HepG2 (cell line): ENCODE results near the gene ZNF468. TPM values are rescaled to one million over a fixed set of nuclear protein-coding genes. Genes with fewer than 3 reads are reported as not detected.

ENCODE experiments used
- ATAC-seq: fragments of 200-7000 bp; cut with Tn5 transposase; 3 replicates; pipeline ENCODE4 v1.9.1; 2020; ENCODE audit warnings: mild to moderate bottlenecking, moderate library complexity
- BruUV-seq: library from RNA; stranded (reverse); fragments of 400-500 nt; replicated peaks from 2 replicates; lab custom pipeline; 2021; lab: Mats Ljungman, UMichigan
- CTCF ChIA-PET: fragments of 300-600 bp; formaldehyde crosslinking; extraction: SDS; loops from one replicate; lab custom pipeline; 2021; ENCODE audit warnings: low total read pairs, inconsistent platforms, low intra/inter-chr PET ratio; lab: Yijun Ruan, JAX
- POLR2A ChIA-PET: fragments of 350-600 bp; sonication (Branson Sonifier 250); formaldehyde crosslinking; loops from one replicate; lab custom pipeline; 2020; ENCODE audit warnings: antibody characterized with exemption, inconsistent platforms; lab: Yijun Ruan, JAX
- DNase-seq: peaks from one replicate; pipeline ENCODE4 v3.0.0-alpha.2; 2015; ENCODE audit warnings: low spot score
- FAIRE-seq: peaks from 3 replicates; lab custom pipeline; 2011; peaks lifted over from hg19 to GRCh38; lab: Jason Lieb, UNC
- H2AFZ ChIP-seq: one replicate; pipeline ENCODE4 v1.6.1; 2011; ENCODE audit warnings: low read length, inconsistent platforms
- H3K27ac ChIP-seq: fragments of 300-600 bp; 3 replicates; pipeline ENCODE4 v1.8.0; 2011; ENCODE audit warnings: mixed run types, mild to moderate bottlenecking, mixed read lengths, low read length, inconsistent platforms; ENCODE audit not compliant: insufficient read depth; ENCODE audit errors: extremely low read length
- H3K27me3 ChIP-seq, 2 experiments: fragments of 200-600 bp in 1 of 2; 2 replicates in 1 of 2; 3 replicates in 1 of 2; pipeline versions ENCODE4 v1.6.0 to v1.8.0; 2011; ENCODE audit warnings: low read length in 2 of 2, mild to moderate bottlenecking in 2 of 2, moderate library complexity in 2 of 2, inconsistent platforms in 1 of 2; ENCODE audit not compliant: insufficient read depth in 2 of 2, control insufficient read depth in 1 of 2
- H3K36me3 ChIP-seq, 2 experiments: fragments of 200-600 bp in 1 of 2; replicated peaks in 1 of 2; 2 replicates in 1 of 2; 3 replicates in 1 of 2; pipeline versions ENCODE4 v1.5.1 to v1.8.0; 2011; ENCODE audit warnings: low read length in 2 of 2, inconsistent platforms in 1 of 2; ENCODE audit not compliant: insufficient read depth in 2 of 2, control insufficient read depth in 1 of 2
- H3K4me1 ChIP-seq: 2 replicates; pipeline ENCODE4 v1.5.1; 2012; ENCODE audit warnings: low read length, inconsistent platforms; ENCODE audit not compliant: insufficient read depth
- H3K4me2 ChIP-seq: 2 replicates; pipeline ENCODE4 v1.6.0; 2011; ENCODE audit warnings: low read depth, low read length, inconsistent platforms
- H3K4me3 ChIP-seq, 3 experiments: fragments of 200-600 bp in 1 of 3; sonication (generic), shearing (Covaris generic) in 1 of 3; replicated peaks in 1 of 3; 2 replicates each; pipeline ENCODE4 v1.5.1; 2011 to 2016; ENCODE audit warnings: low read length in 3 of 3, inconsistent platforms in 2 of 3, low read depth in 2 of 3, mild to moderate bottlenecking in 2 of 3, control low read depth in 1 of 3, mixed read lengths in 1 of 3; ENCODE audit not compliant: insufficient read depth in 1 of 3
- H3K79me2 ChIP-seq: one replicate; pipeline ENCODE4 v1.6.1; 2011; ENCODE audit warnings: low read length, inconsistent platforms; ENCODE audit not compliant: insufficient read depth
- H3K9ac ChIP-seq: 2 replicates; pipeline ENCODE4 v1.6.0; 2011; ENCODE audit warnings: mild to moderate bottlenecking, low read depth, low read length, inconsistent platforms; ENCODE audit not compliant: insufficient read depth
- H3K9me3 ChIP-seq: 2 replicates; pipeline ENCODE4 v1.5.1; 2012; ENCODE audit warnings: mild to moderate bottlenecking, low read length
- H4K20me1 ChIP-seq: 2 replicates; pipeline ENCODE4 v1.6.0; 2011; ENCODE audit warnings: inconsistent platforms, mild to moderate bottlenecking, low read length, moderate library complexity; ENCODE audit not compliant: insufficient read depth
- FOXA3 ChIP-seq: IDR thresholded peaks from 2 replicates; pipeline ENCODE4 v1.6.1; 2016; ENCODE audit warnings: missing genetic modification reagents, missing compliant biosample characterization
- GATA4 ChIP-seq: sonication (generic); IDR thresholded peaks from 2 replicates; pipeline ENCODE4 v1.6.1; 2016; ENCODE audit warnings: antibody characterized with exemption, low read depth, borderline replicate concordance
- GLI4 ChIP-seq: sonication (generic); formaldehyde crosslinking; IDR thresholded peaks from 2 replicates; pipeline ENCODE4 v1.5.1; 2020; ENCODE audit warnings: missing genetic modification reagents, mild to moderate bottlenecking, moderate library complexity, borderline replicate concordance
- KLF9 ChIP-seq: IDR thresholded peaks from 2 replicates; pipeline ENCODE4 v1.6.1; 2016; ENCODE audit warnings: low read depth
- MXD4 ChIP-seq: IDR thresholded peaks from 2 replicates; pipeline ENCODE4 v1.6.1; 2016; ENCODE audit warnings: mild to moderate bottlenecking, missing biosample characterization, missing genetic modification reagents
- NONO ChIP-seq, 2 experiments: fragments of 450-650 bp in 1 of 2; sonication (generic) in 1 of 2; formaldehyde crosslinking in 1 of 2; IDR thresholded peaks in 1 of 2; conservative IDR thresholded peaks in 1 of 2; 2 replicates each; pipeline versions ENCODE4 v1.6.1 to v1.8.0; 2017 to 2022; ENCODE audit warnings: mild to moderate bottlenecking in 1 of 2, missing genetic modification reagents in 1 of 2, moderate library complexity in 1 of 2
- PTBP1 ChIP-seq: fragments of 200-400 bp; formaldehyde crosslinking; IDR thresholded peaks from 2 replicates; pipeline ENCODE4 v1.6.1; 2018; ENCODE audit warnings: low read length, low read depth; ENCODE audit not compliant: poor library complexity, severe bottlenecking
- REXO4 ChIP-seq: sonication (generic); formaldehyde crosslinking; IDR thresholded peaks from 2 replicates; pipeline ENCODE4 v1.8.0; 2022; ENCODE audit warnings: missing genetic modification reagents, mild to moderate bottlenecking, borderline replicate concordance
- RFXANK ChIP-seq: IDR thresholded peaks from 2 replicates; pipeline ENCODE4 v1.6.1; 2016
- SMARCC2 ChIP-seq: fragments of 450-650 bp; IDR thresholded peaks from 2 replicates; pipeline ENCODE4 v1.6.1; 2017; ENCODE audit warnings: antibody characterized with exemption, mild to moderate bottlenecking
- SP5 ChIP-seq: IDR thresholded peaks from 2 replicates; pipeline ENCODE4 v1.6.1; 2016; ENCODE audit warnings: low read depth, borderline replicate concordance
- SRSF9 ChIP-seq: fragments of 200-400 bp; formaldehyde crosslinking; IDR thresholded peaks from 2 replicates; pipeline ENCODE4 v1.6.1; 2018; ENCODE audit warnings: borderline replicate concordance, mild to moderate bottlenecking, low read depth, low read length; ENCODE audit not compliant: insufficient read depth, poor library complexity, severe bottlenecking
- TEAD2 ChIP-seq: sonication (generic); formaldehyde crosslinking; IDR thresholded peaks from 2 replicates; pipeline ENCODE4 v1.9.0; 2021; ENCODE audit warnings: missing genetic modification reagents
- ZNF556 ChIP-seq: sonication (generic); formaldehyde crosslinking; IDR thresholded peaks from 2 replicates; pipeline ENCODE4 v1.4.0; 2020; ENCODE audit warnings: mild to moderate bottlenecking, missing genetic modification reagents, borderline replicate concordance
- ZNF567 ChIP-seq: sonication (generic); formaldehyde crosslinking; IDR thresholded peaks from 2 replicates; pipeline ENCODE4 v1.8.1; 2023; ENCODE audit warnings: mild to moderate bottlenecking, missing genetic modification reagents, borderline replicate concordance
- ZNF614 ChIP-seq: IDR thresholded peaks from 2 replicates; pipeline ENCODE4 v1.6.1; 2018; ENCODE audit warnings: missing biosample characterization, missing genetic modification reagents, inconsistent platforms, borderline replicate concordance
- ZNF615 ChIP-seq: sonication (generic); formaldehyde crosslinking; IDR thresholded peaks from 2 replicates; pipeline ENCODE4 v1.5.0; 2020; ENCODE audit warnings: mild to moderate bottlenecking, missing genetic modification reagents, borderline replicate concordance
- WGBS: methylation state at CpG from one replicate; pipeline ENCODE4 v1.1.6; 2017; ENCODE audit warnings: low lambda C conversion rate; 5-methylcytosine and 5-hydroxymethylcytosine counted together
- in situ Hi-C: cut with HindIII; loops from 2 replicates; pipeline ENCODE4 v1.10.0; 2017; ENCODE audit warnings: low pct_unique_long_range_greater_than_20kb; ENCODE audit not compliant: extremely low pct_ligation_motif_present
- intact Hi-C: fragments of 100-400 bp; cut with micrococcal nuclease; formaldehyde crosslinking; loops from one replicate; pipeline ENCODE4 v1.10.0; 2022; ENCODE audit not compliant: unreplicated experiment
- polyA plus RNA-seq, 8 experiments: library from polyadenylated mRNA; depleted of rRNA in 3 of 8; stranded (reverse) in 7 of 8; unstranded in 1 of 8; fragments of >200 nt; fragmentation: Illumina TruSeq in 4 of 8; extraction: Trizol in 4 of 8; gene quantifications; 2 replicates each; pipeline versions ENCODE4 v1.2.1 to v1.2.3, GENCODE V29; 2011 to 2016; ENCODE audit warnings: low read depth in 4 of 8, missing spikeins in 1 of 8, mixed read lengths in 1 of 8; ENCODE audit not compliant: insufficient read depth in 1 of 8
- total RNA-seq, 5 experiments: library from RNA; depleted of rRNA; stranded (reverse); fragments of >200 nt; fragmentation: Illumina TruSeq; extraction: Trizol; gene quantifications; 2 replicates each; pipeline ENCODE4 v1.2.3, GENCODE V29; 2016; ENCODE audit warnings: low read depth in 1 of 5
- TF ChIP-seq, protein P1 (sequence below): sonication (generic); formaldehyde crosslinking; IDR thresholded peaks from 2 replicates; pipeline ENCODE4 v1.4.0; 2020; ENCODE audit warnings: mild to moderate bottlenecking, missing genetic modification reagents
- TF ChIP-seq, protein P2 (sequence below): IDR thresholded peaks from 2 replicates; pipeline ENCODE4 v1.6.1; 2018; ENCODE audit warnings: missing genetic modification reagents, mild to moderate bottlenecking, missing compliant biosample characterization
- TF ChIP-seq, protein P3 (sequence below): sonication (generic); formaldehyde crosslinking; IDR thresholded peaks from 2 replicates; pipeline ENCODE4 v1.5.0; 2020; ENCODE audit warnings: mild to moderate bottlenecking, missing genetic modification reagents

ZNF468 gene
- total and polyA plus RNA-seq, 2 of the 13 experiments (the other 11 are each of a cell fraction or from before 2014, with no cell fraction given) = 8.0 to 19.7 TPM

DNA sequence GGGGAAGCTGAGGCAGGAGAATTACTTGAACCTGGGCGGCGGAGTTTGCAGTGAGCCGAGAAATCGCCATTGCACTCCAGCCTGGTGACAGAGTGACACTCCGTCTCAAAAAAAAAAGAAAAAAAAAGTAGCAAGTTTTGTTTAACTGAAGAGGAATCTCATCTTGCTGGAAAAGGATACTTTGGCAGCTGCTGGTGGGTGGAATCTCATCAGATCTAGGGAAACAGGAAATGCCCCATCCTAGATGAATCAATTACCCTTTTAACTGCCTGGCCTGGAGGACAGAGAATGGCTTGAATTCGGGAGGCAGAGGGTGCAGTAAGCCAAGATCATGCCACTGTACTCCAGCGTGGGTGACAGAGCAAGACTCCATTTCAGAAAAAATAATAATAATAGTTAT lies 31.7 kb upstream of the ZNF468 start:
- CTCF ChIA-PET = no interaction called here
- no peak overlapping the region for H3K27ac ChIP-seq
- BruUV-seq = no TSS peak
- POLR2A ChIA-PET = no interaction called here
- H2AFZ ChIP-seq = no peak overlapping the region
- no peak overlapping the region for H3K4me3 ChIP-seq
- intact Hi-C loops (no loop called here), in situ Hi-C loops (no loop called here)
- no peak overlapping the region for H3K9ac ChIP-seq
- no peaks in the 10 kb centered on the region for H3K4me1 ChIP-seq
- ATAC-seq = no peak
- WGBS = 55% methylated on average over 7 of the region's 7 CpGs
- no peaks in the 10 kb centered on the region for H4K20me1 ChIP-seq
- peaks cover 8% of the 10 kb centered on the region for H3K9me3 ChIP-seq
- H3K27me3 ChIP-seq = no peaks in the 10 kb centered on the region
- no peaks in the 10 kb centered on the region for H3K36me3 ChIP-seq
- no peak overlapping the region for H3K4me2 ChIP-seq
- no peaks in the 10 kb centered on the region for H3K79me2 ChIP-seq
- no peak for TF ChIP-seq MXD4 (CRISPR knock-in tag)
- no peak for TF ChIP-seq SP5 (CRISPR knock-in tag)
- TF ChIP-seq FOXA3 (CRISPR knock-in tag) = no peak
- no peak for TF ChIP-seq SMARCC2
- TF ChIP-seq ZNF567 (CRISPR knock-in tag) = no peak
- no peak for TF ChIP-seq SRSF9
- TF ChIP-seq, protein P1, sequence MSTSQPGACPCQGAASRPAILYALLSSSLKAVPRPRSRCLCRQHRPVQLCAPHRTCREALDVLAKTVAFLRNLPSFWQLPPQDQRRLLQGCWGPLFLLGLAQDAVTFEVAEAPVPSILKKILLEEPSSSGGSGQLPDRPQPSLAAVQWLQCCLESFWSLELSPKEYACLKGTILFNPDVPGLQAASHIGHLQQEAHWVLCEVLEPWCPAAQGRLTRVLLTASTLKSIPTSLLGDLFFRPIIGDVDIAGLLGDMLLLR (CRISPR knock-in tag) = no peak
- TF ChIP-seq ZNF556 (CRISPR knock-in tag) = no peak
- TF ChIP-seq, protein P2, sequence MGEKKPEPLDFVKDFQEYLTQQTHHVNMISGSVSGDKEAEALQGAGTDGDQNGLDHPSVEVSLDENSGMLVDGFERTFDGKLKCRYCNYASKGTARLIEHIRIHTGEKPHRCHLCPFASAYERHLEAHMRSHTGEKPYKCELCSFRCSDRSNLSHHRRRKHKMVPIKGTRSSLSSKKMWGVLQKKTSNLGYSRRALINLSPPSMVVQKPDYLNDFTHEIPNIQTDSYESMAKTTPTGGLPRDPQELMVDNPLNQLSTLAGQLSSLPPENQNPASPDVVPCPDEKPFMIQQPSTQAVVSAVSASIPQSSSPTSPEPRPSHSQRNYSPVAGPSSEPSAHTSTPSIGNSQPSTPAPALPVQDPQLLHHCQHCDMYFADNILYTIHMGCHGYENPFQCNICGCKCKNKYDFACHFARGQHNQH (CRISPR knock-in tag) = no peak
- TF ChIP-seq NONO (IDR thresholded peaks at IDR 0.05) = no peak
- no peak for TF ChIP-seq NONO (CRISPR knock-in tag; conservative IDR thresholded peaks at IDR 0.05)
- no peak for TF ChIP-seq ZNF614 (CRISPR knock-in tag)
- TF ChIP-seq GATA4 = no peak
- TF ChIP-seq GLI4 = no peak
- TF ChIP-seq REXO4 (CRISPR knock-in tag) = no peak
- TF ChIP-seq KLF9 (CRISPR knock-in tag) = no peak
- TF ChIP-seq ZNF615 = no peak
- TF ChIP-seq, protein P3, sequence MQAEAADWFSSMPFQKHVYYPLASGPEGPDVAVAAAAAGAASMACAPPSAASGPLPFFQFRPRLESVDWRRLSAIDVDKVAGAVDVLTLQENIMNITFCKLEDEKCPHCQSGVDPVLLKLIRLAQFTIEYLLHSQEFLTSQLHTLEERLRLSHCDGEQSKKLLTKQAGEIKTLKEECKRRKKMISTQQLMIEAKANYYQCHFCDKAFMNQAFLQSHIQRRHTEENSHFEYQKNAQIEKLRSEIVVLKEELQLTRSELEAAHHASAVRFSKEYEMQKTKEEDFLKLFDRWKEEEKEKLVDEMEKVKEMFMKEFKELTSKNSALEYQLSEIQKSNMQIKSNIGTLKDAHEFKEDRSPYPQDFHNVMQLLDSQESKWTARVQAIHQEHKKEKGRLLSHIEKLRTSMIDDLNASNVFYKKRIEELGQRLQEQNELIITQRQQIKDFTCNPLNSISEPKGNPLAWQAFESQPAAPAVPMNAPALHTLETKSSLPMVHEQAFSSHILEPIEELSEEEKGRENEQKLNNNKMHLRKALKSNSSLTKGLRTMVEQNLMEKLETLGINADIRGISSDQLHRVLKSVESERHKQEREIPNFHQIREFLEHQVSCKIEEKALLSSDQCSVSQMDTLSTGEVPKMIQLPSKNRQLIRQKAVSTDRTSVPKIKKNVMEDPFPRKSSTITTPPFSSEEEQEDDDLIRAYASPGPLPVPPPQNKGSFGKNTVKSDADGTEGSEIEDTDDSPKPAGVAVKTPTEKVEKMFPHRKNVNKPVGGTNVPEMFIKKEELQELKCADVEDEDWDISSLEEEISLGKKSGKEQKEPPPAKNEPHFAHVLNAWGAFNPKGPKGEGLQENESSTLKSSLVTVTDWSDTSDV (CRISPR knock-in tag) = no peak
- no peak for TF ChIP-seq TEAD2 (CRISPR knock-in tag)
- no peak for TF ChIP-seq PTBP1
- no peak for TF ChIP-seq RFXANK (CRISPR knock-in tag)
- TF ChIP-seq, all 625 proteins: peak for 0
- DNase-seq = no peak
- FAIRE-seq = no peak
